ENCODE data around the gene OVCA2.

Gene OVCA2

DNA sequence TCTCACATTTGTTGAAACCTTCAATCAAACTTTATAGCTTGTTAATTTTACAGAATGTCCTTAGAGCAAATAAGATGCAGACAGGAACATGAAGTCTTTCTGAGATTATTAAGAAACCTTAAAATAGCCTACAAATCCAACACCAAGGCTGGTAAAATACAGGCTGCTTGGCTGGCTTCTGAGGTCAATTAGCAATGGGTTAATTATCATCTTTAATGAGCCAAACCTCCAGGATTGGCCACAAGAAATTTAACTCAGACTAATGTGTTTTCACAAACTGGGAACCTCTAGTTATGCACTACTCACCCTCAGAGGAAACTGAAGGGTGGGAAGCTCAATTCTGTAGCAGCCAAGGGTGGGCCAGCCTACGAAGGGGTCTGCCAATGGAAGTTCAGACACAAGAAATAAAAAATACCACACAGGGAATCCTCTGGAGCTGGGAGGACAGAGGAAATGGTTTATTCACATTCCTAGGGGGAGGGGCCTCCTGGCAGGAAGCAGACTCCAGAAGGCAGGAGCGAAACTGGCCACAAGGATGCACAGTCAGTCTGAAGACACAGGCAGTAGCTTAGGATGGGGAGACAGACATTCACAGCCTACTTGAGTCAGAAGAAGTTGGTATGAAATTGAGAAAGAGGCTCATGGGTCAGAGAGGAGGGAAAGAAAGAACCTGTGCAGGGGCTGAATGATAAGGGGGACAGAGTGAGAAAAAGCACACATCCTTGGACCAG, 49.1 kb downstream of the OVCA2 start:
- H3K9me2 ChIP-seq (replicated peaks; ENCODE audit: insufficient read depth, low read length): no peaks in the 10 kb centered on the region

GRCh38 chr17:2092253-2092652, 50.4 kb downstream of the OVCA2 start:
- no peaks in the 10 kb centered on the region for H3K79me2 ChIP-seq (ENCODE audit: insufficient read depth, low read length)
- no peaks in the 10 kb centered on the region for H3K27me3 ChIP-seq (ENCODE audit: low read length)
- no peak for TF ChIP-seq EZH2phosphoT487 (conservative IDR thresholded peaks at IDR 0.05; ENCODE audit: low read length)
- TF ChIP-seq, protein P1, sequence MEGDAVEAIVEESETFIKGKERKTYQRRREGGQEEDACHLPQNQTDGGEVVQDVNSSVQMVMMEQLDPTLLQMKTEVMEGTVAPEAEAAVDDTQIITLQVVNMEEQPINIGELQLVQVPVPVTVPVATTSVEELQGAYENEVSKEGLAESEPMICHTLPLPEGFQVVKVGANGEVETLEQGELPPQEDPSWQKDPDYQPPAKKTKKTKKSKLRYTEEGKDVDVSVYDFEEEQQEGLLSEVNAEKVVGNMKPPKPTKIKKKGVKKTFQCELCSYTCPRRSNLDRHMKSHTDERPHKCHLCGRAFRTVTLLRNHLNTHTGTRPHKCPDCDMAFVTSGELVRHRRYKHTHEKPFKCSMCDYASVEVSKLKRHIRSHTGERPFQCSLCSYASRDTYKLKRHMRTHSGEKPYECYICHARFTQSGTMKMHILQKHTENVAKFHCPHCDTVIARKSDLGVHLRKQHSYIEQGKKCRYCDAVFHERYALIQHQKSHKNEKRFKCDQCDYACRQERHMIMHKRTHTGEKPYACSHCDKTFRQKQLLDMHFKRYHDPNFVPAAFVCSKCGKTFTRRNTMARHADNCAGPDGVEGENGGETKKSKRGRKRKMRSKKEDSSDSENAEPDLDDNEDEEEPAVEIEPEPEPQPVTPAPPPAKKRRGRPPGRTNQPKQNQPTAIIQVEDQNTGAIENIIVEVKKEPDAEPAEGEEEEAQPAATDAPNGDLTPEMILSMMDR (IDR thresholded peaks at IDR 0.05; ENCODE audit: insufficient read depth, low read length, poor library complexity, severe bottlenecking): no peak
- H3K9ac ChIP-seq (ENCODE audit: low read length): no peak overlapping the region
- no peak overlapping the region for H3K4me2 ChIP-seq (ENCODE audit: low read depth, low read length, poor library complexity, severe bottlenecking)
- H3K4me3 ChIP-seq (ENCODE audit: insufficient read depth, low read length, poor library complexity, severe bottlenecking): no peak overlapping the region
- H2AFZ ChIP-seq (ENCODE audit: low read depth, low read length, severe bottlenecking): no peak overlapping the region
- H3K9me2 ChIP-seq (replicated peaks; ENCODE audit: insufficient read depth, low read length): no peaks in the 10 kb centered on the region
- no peaks in the 10 kb centered on the region for H4K20me1 ChIP-seq (ENCODE audit: low read depth, low read length)
- no peak overlapping the region for H3K27ac ChIP-seq (ENCODE audit: low read depth, low read length)
- no peaks in the 10 kb centered on the region for H3K9me3 ChIP-seq (ENCODE audit: insufficient read depth, low read length)
- no peaks in the 10 kb centered on the region for H3F3A ChIP-seq (ENCODE audit: insufficient read depth)
- no peaks in the 10 kb centered on the region for H3K36me3 ChIP-seq (ENCODE audit: low read length)

More for the DNA sequence above, 49.1 kb downstream of the OVCA2 start:
- no peak overlapping the region for H3K27ac ChIP-seq (ENCODE audit: low read depth, low read length)
- H3K27me3 ChIP-seq (ENCODE audit: low read length): no peaks in the 10 kb centered on the region
- no peaks in the 10 kb centered on the region for H3K79me2 ChIP-seq (ENCODE audit: insufficient read depth, low read length)
- no peaks in the 10 kb centered on the region for H3K9me3 ChIP-seq (ENCODE audit: insufficient read depth, low read length)
- H3K36me3 ChIP-seq (ENCODE audit: low read length): no peaks in the 10 kb centered on the region
- H3F3A ChIP-seq (ENCODE audit: insufficient read depth): no peaks in the 10 kb centered on the region
- TF ChIP-seq, protein P1 (IDR thresholded peaks at IDR 0.05; ENCODE audit: insufficient read depth, low read length, poor library complexity, severe bottlenecking): no peak
- no peak for TF ChIP-seq EZH2phosphoT487 (conservative IDR thresholded peaks at IDR 0.05; ENCODE audit: low read length)
- H4K20me1 ChIP-seq (ENCODE audit: low read depth, low read length): no peaks in the 10 kb centered on the region
- no peak overlapping the region for H3K4me3 ChIP-seq (ENCODE audit: insufficient read depth, low read length, poor library complexity, severe bottlenecking)
- no peak overlapping the region for H3K9ac ChIP-seq (ENCODE audit: low read length)
- H2AFZ ChIP-seq (ENCODE audit: low read depth, low read length, severe bottlenecking): no peak overlapping the region
- no peak overlapping the region for H3K4me2 ChIP-seq (ENCODE audit: low read depth, low read length, poor library complexity, severe bottlenecking)

Data from SU-DHL-6 (cell line).